SK-N-SH (cell line): ENCODE results near the gene SORBS1. TPM values are rescaled to one million over a fixed set of nuclear protein-coding genes. Genes with fewer than 3 reads are reported as not detected.

Experiments
- CTCF ChIA-PET: fragments of 300-600, 350-600 bp; formaldehyde crosslinking; extraction: SDS; loops from one replicate; lab custom pipeline; 2021; lab: Yijun Ruan, JAX
- POLR2A ChIA-PET: fragments of 350-600 bp; sonication (Branson Sonifier 250); formaldehyde crosslinking; extraction: SDS; loops from one replicate; lab custom pipeline; 2020; ENCODE audit warnings: antibody characterized with exemption, inconsistent platforms; lab: Yijun Ruan, JAX
- DNase-seq: peaks from one replicate; pipeline ENCODE4 v3.0.0; 2012
- H2AFZ ChIP-seq: fragments of 200-600 bp; sonication (generic); 2 replicates; pipeline ENCODE4 v1.8.1; 2016; ENCODE audit warnings: antibody characterized with exemption, mild to moderate bottlenecking, low read depth
- H3F3A ChIP-seq: fragments of 200-600 bp; sonication (generic); replicated peaks from 2 replicates; pipeline ENCODE3; 2016; ENCODE audit warnings: antibody characterized with exemption, mild to moderate bottlenecking; ENCODE audit not compliant: insufficient read depth
- H3K27ac ChIP-seq, 2 experiments: fragments of 200-500 bp in 1 of 2; fragments of 200-600 bp in 1 of 2; sonication (Bioruptor generic) in 1 of 2; sonication (generic), shearing (Covaris generic) in 1 of 2; 2 replicates each; pipeline versions ENCODE4 v1.5.1 to v1.6.1; 2014 to 2016; ENCODE audit warnings: low read depth in 2 of 2, inconsistent platforms in 1 of 2, low read length in 1 of 2, mild to moderate bottlenecking in 1 of 2, mixed read lengths in 1 of 2
- H3K27me3 ChIP-seq: fragments of 200-600 bp; sonication (generic), shearing (Covaris generic); 2 replicates; pipeline ENCODE4 v1.6.1; 2016; ENCODE audit warnings: mixed run types; ENCODE audit not compliant: insufficient read depth
- H3K36me3 ChIP-seq, 2 experiments: fragments of 200-500 bp in 1 of 2; fragments of 200-600 bp in 1 of 2; sonication (Bioruptor generic) in 1 of 2; sonication (generic) in 1 of 2; replicated peaks in 1 of 2; 2 replicates each; pipeline versions ENCODE3 to v1.5.1; 2014 to 2016; ENCODE audit warnings: low read length in 1 of 2, mild to moderate bottlenecking in 1 of 2; ENCODE audit not compliant: insufficient read depth in 2 of 2, control insufficient read depth in 1 of 2
- H3K4me1 ChIP-seq, 2 experiments: fragments of 200-500 bp in 1 of 2; fragments of 200-600 bp in 1 of 2; sonication (Bioruptor generic) in 1 of 2; sonication (generic), shearing (Covaris generic) in 1 of 2; 2 replicates each; pipeline versions ENCODE4 v1.5.1 to v1.6.1; 2014 to 2016; ENCODE audit warnings: low read depth in 1 of 2, low read length in 1 of 2, mixed run types in 1 of 2; ENCODE audit not compliant: insufficient read depth in 2 of 2, control insufficient read depth in 1 of 2
- H3K4me2 ChIP-seq: fragments of 200-600 bp; sonication (generic), shearing (Covaris generic); 2 replicates; pipeline ENCODE4 v1.6.1; 2017; ENCODE audit warnings: mixed run types
- H3K4me3 ChIP-seq, 2 experiments: fragments of 200-500 bp in 1 of 2; fragments of 200-600 bp in 1 of 2; sonication (Bioruptor generic) in 1 of 2; sonication (generic), shearing (Covaris generic) in 1 of 2; 2 replicates each; pipeline versions ENCODE4 v1.5.1 to v1.8.1; 2014 to 2016; ENCODE audit warnings: low read depth in 2 of 2, inconsistent platforms in 1 of 2, low read length in 1 of 2, mild to moderate bottlenecking in 1 of 2, mixed read lengths in 1 of 2, moderate library complexity in 1 of 2
- H3K79me2 ChIP-seq: fragments of 200-600 bp; sonication (generic); 2 replicates; pipeline ENCODE4 v1.8.1; 2017; ENCODE audit warnings: mild to moderate bottlenecking; ENCODE audit not compliant: insufficient read depth
- H3K9ac ChIP-seq: fragments of 200-600 bp; sonication (generic); 2 replicates; pipeline ENCODE4 v1.6.1; 2017; ENCODE audit warnings: mixed run types
- H3K9me2 ChIP-seq: fragments of 200-600 bp; sonication (generic); 2 replicates; pipeline ENCODE4 v1.6.1; 2017; ENCODE audit warnings: mixed run types
- H3K9me3 ChIP-seq: fragments of 200-600 bp; sonication (generic); 2 replicates; pipeline ENCODE4 v1.6.1; 2017; ENCODE audit warnings: mixed run types, mild to moderate bottlenecking, moderate library complexity
- H4K20me1 ChIP-seq: fragments of 200-600 bp; sonication (generic); 2 replicates; pipeline ENCODE4 v1.6.1; 2017; ENCODE audit warnings: mild to moderate bottlenecking, mixed run types; ENCODE audit not compliant: insufficient read depth
- CTCF ChIP-seq: fragments of 200-600 bp; sonication (generic); IDR thresholded peaks from 2 replicates; pipeline ENCODE4 v1.6.1; 2017; ENCODE audit warnings: antibody characterized with exemption, mild to moderate bottlenecking, moderate library complexity
- ELF1 ChIP-seq: IDR thresholded peaks from 2 replicates; pipeline ENCODE4 v1.4.0; 2012
- FOSL2 ChIP-seq: IDR thresholded peaks from 2 replicates; pipeline ENCODE4 v1.4.0; 2012; ENCODE audit warnings: low read depth, mild to moderate bottlenecking, moderate library complexity, borderline replicate concordance
- FOXM1 ChIP-seq: IDR thresholded peaks from 2 replicates; pipeline ENCODE4 v1.4.0; 2012; ENCODE audit warnings: low read depth, mild to moderate bottlenecking
- JUND ChIP-seq: IDR thresholded peaks from 2 replicates; pipeline ENCODE4 v1.4.0; 2012
- RAD21 ChIP-seq: IDR thresholded peaks from 2 replicates; pipeline ENCODE4 v1.6.1; 2012; ENCODE audit warnings: mild to moderate bottlenecking, low read length
- RXRA ChIP-seq: IDR thresholded peaks from 2 replicates; pipeline ENCODE4 v1.4.0; 2012; ENCODE audit warnings: low read depth, mild to moderate bottlenecking, borderline replicate concordance
- SIN3A ChIP-seq: IDR thresholded peaks from 2 replicates; pipeline ENCODE4 v1.6.1; 2012; ENCODE audit warnings: low read depth, mild to moderate bottlenecking, low read length, moderate library complexity, borderline replicate concordance
- TAF1 ChIP-seq: IDR thresholded peaks from 2 replicates; pipeline ENCODE4 v1.6.1; 2012; ENCODE audit warnings: low read depth, mild to moderate bottlenecking, low read length, moderate library complexity, borderline replicate concordance
- TEAD4 ChIP-seq: IDR thresholded peaks from 2 replicates; pipeline ENCODE4 v1.4.0; 2012; ENCODE audit warnings: mild to moderate bottlenecking, borderline replicate concordance; ENCODE audit not compliant: insufficient read depth
- USF1 ChIP-seq: IDR thresholded peaks from 2 replicates; pipeline ENCODE4 v1.4.0; 2012; ENCODE audit warnings: low read depth, borderline replicate concordance
- USF2 ChIP-seq: fragments of 150-350 bp; IDR thresholded peaks from 2 replicates; pipeline ENCODE4 v1.6.1; 2017; ENCODE audit warnings: antibody characterized with exemption, low read length, low read depth, borderline replicate concordance
- YY1 ChIP-seq: IDR thresholded peaks from 2 replicates; pipeline ENCODE4 v1.4.0; 2012; ENCODE audit warnings: low read depth, mild to moderate bottlenecking
- ZBTB33 ChIP-seq: IDR thresholded peaks from 2 replicates; pipeline ENCODE4 v1.4.0; 2012; ENCODE audit warnings: low read depth, borderline replicate concordance
- WGBS: methylation state at CpG from one replicate; pipeline ENCODE4 v1.1.6; 2017; ENCODE audit warnings: low lambda C conversion rate; 5-methylcytosine and 5-hydroxymethylcytosine counted together
- polyA plus RNA-seq, 3 experiments: library from polyadenylated mRNA; depleted of rRNA; stranded (reverse); fragments of >200 nt; gene quantifications; 2 replicates each; pipeline ENCODE4 v1.2.3, GENCODE V29; 2012

The SORBS1 gene
- polyA plus RNA-seq, 1 of the 3 experiments (the other 2 are of a cell fraction): 0.36 TPM

- no peak for TF ChIP-seq USF1
These were observed 47.2 kb downstream of the SORBS1 start (continued) for GRCh38 chr10:95513941-95514392.

- no peaks in the 10 kb centered on the region; the same call in 1 of the 2 replicates for H3K79me2 ChIP-seq
- ChIA-PET CTCF (interaction anchor here (1.2 kb wide), 1 partner anchor 82 kb away, joined by 4 read pairs; no protein-coding TSS in a partner anchor), POLR2A (no interaction called here)
- H3K36me3 ChIP-seq: no peaks in the 10 kb centered on the region
- H3K9me3 ChIP-seq: no peaks in the 10 kb centered on the region
- H3K9me2 ChIP-seq: no peaks in the 10 kb centered on the region
- H3K4me1 ChIP-seq: peaks cover 0 to 3% of the 10 kb centered on the region in 2 experiments; a peak in 1 of 4 replicates
- no peak overlapping the region for H2AFZ ChIP-seq
- no peaks in the 10 kb centered on the region for H3F3A ChIP-seq
- no peak overlapping the region for H3K4me3 ChIP-seq
- no peak overlapping the region for H3K27ac ChIP-seq
- H3K27me3 ChIP-seq: no peaks in the 10 kb centered on the region
- H4K20me1 ChIP-seq: no peaks in the 10 kb centered on the region
- TF ChIP-seq RXRA (no peak), RAD21 (no peak), YY1 (no peak), TEAD4 (no peak), FOXM1 (no peak), TAF1 (no peak), FOSL2 (no peak), ZBTB33 (no peak), JUND (no peak), USF2 (no peak), ELF1 (no peak), CTCF (no peak), SIN3A (no peak)
- TF ChIP-seq, all 33 proteins: peak for 0
- WGBS: 79% methylated on average over 7 of the region's 11 CpGs
- Histone ChIP-seq H3K4me2 (no peak overlapping the region), H3K9ac (no peak overlapping the region)
- DNase-seq: no peak
These were observed 48.1 kb downstream of the SORBS1 start for GRCh38 chr10:95513008-95513589.
